HepG2 (cell line): ENCODE data around the gene PPP1R12A. TPM values are rescaled to one million over a fixed set of nuclear protein-coding genes. Genes with fewer than 3 reads are reported as not detected.

Source experiments
- ATAC-seq: fragments of 200-7000 bp; cut with Tn5 transposase; 3 replicates; pipeline ENCODE4 v1.9.1; 2020; ENCODE audit warnings: mild to moderate bottlenecking, moderate library complexity
- BruUV-seq: library from RNA; stranded (reverse); fragments of 400-500 nt; replicated peaks from 2 replicates; lab custom pipeline; 2021; lab: Mats Ljungman, UMichigan
- CTCF ChIA-PET: fragments of 300-600 bp; formaldehyde crosslinking; extraction: SDS; loops from one replicate; lab custom pipeline; 2021; ENCODE audit warnings: low total read pairs, inconsistent platforms, low intra/inter-chr PET ratio; lab: Yijun Ruan, JAX
- POLR2A ChIA-PET: fragments of 350-600 bp; sonication (Branson Sonifier 250); formaldehyde crosslinking; loops from one replicate; lab custom pipeline; 2020; ENCODE audit warnings: antibody characterized with exemption, inconsistent platforms; lab: Yijun Ruan, JAX
- DNase-seq: peaks from one replicate; pipeline ENCODE4 v3.0.0-alpha.2; 2015; ENCODE audit warnings: low spot score
- FAIRE-seq: peaks from 3 replicates; lab custom pipeline; 2011; peaks lifted over from hg19 to GRCh38; lab: Jason Lieb, UNC
- H2AFZ ChIP-seq: one replicate; pipeline ENCODE4 v1.6.1; 2011; ENCODE audit warnings: low read length, inconsistent platforms
- H3K27ac ChIP-seq: fragments of 300-600 bp; 3 replicates; pipeline ENCODE4 v1.8.0; 2011; ENCODE audit warnings: mixed run types, mild to moderate bottlenecking, mixed read lengths, low read length, inconsistent platforms; ENCODE audit not compliant: insufficient read depth; ENCODE audit errors: extremely low read length
- H3K27me3 ChIP-seq, 2 experiments: fragments of 200-600 bp in 1 of 2; 2 replicates in 1 of 2; 3 replicates in 1 of 2; pipeline versions ENCODE4 v1.6.0 to v1.8.0; 2011; ENCODE audit warnings: low read length in 2 of 2, mild to moderate bottlenecking in 2 of 2, moderate library complexity in 2 of 2, inconsistent platforms in 1 of 2; ENCODE audit not compliant: insufficient read depth in 2 of 2, control insufficient read depth in 1 of 2
- H3K36me3 ChIP-seq, 2 experiments: fragments of 200-600 bp in 1 of 2; replicated peaks in 1 of 2; 2 replicates in 1 of 2; 3 replicates in 1 of 2; pipeline versions ENCODE4 v1.5.1 to v1.8.0; 2011; ENCODE audit warnings: low read length in 2 of 2, inconsistent platforms in 1 of 2; ENCODE audit not compliant: insufficient read depth in 2 of 2, control insufficient read depth in 1 of 2
- H3K4me1 ChIP-seq: 2 replicates; pipeline ENCODE4 v1.5.1; 2012; ENCODE audit warnings: low read length, inconsistent platforms; ENCODE audit not compliant: insufficient read depth
- H3K4me2 ChIP-seq: 2 replicates; pipeline ENCODE4 v1.6.0; 2011; ENCODE audit warnings: low read depth, low read length, inconsistent platforms
- H3K4me3 ChIP-seq, 3 experiments: fragments of 200-600 bp in 1 of 3; sonication (generic), shearing (Covaris generic) in 1 of 3; replicated peaks in 1 of 3; 2 replicates each; pipeline ENCODE4 v1.5.1; 2011 to 2016; ENCODE audit warnings: low read length in 3 of 3, inconsistent platforms in 2 of 3, low read depth in 2 of 3, mild to moderate bottlenecking in 2 of 3, control low read depth in 1 of 3, mixed read lengths in 1 of 3; ENCODE audit not compliant: insufficient read depth in 1 of 3
- H3K79me2 ChIP-seq: one replicate; pipeline ENCODE4 v1.6.1; 2011; ENCODE audit warnings: low read length, inconsistent platforms; ENCODE audit not compliant: insufficient read depth
- H3K9ac ChIP-seq: 2 replicates; pipeline ENCODE4 v1.6.0; 2011; ENCODE audit warnings: mild to moderate bottlenecking, low read depth, low read length, inconsistent platforms; ENCODE audit not compliant: insufficient read depth
- H3K9me3 ChIP-seq: 2 replicates; pipeline ENCODE4 v1.5.1; 2012; ENCODE audit warnings: mild to moderate bottlenecking, low read length
- H4K20me1 ChIP-seq: 2 replicates; pipeline ENCODE4 v1.6.0; 2011; ENCODE audit warnings: inconsistent platforms, mild to moderate bottlenecking, low read length, moderate library complexity; ENCODE audit not compliant: insufficient read depth
- ATAD3A ChIP-seq: sonication (generic); formaldehyde crosslinking; IDR thresholded peaks from 2 replicates; pipeline ENCODE4 v1.4.0; 2020; ENCODE audit warnings: missing genetic modification reagents
- CEBPB ChIP-seq: IDR thresholded peaks from 2 replicates; pipeline ENCODE4 v1.6.1; 2011; ENCODE audit warnings: low read depth, low read length, improper control_type of control experiment, borderline replicate concordance
- EZH2 ChIP-seq: conservative IDR thresholded peaks from 2 replicates; pipeline ENCODE4 v1.6.1; 2012; ENCODE audit warnings: mild to moderate bottlenecking, low read depth, low read length, moderate library complexity
- FOSL2 ChIP-seq: sonication (generic); formaldehyde crosslinking; IDR thresholded peaks from 2 replicates; pipeline ENCODE4 v1.4.0; 2020; ENCODE audit warnings: missing genetic modification reagents
- PRDM4 ChIP-seq: sonication (generic); formaldehyde crosslinking; IDR thresholded peaks from 2 replicates; pipeline ENCODE4 v1.9.0; 2021; ENCODE audit warnings: missing genetic modification reagents, borderline replicate concordance
- ZBTB1 ChIP-seq: sonication (generic); formaldehyde crosslinking; IDR thresholded peaks from 2 replicates; pipeline ENCODE4 v1.4.0; 2020; ENCODE audit warnings: missing genetic modification reagents, borderline replicate concordance
- ZBTB14 ChIP-seq: sonication (generic); formaldehyde crosslinking; IDR thresholded peaks from 2 replicates; pipeline ENCODE4 v1.4.0; 2020; ENCODE audit warnings: missing genetic modification reagents
- ZNF138 ChIP-seq: sonication (generic); formaldehyde crosslinking; IDR thresholded peaks from 2 replicates; pipeline ENCODE4 v1.5.0; 2020; ENCODE audit warnings: mild to moderate bottlenecking, low read depth, missing genetic modification reagents
- ZNF260 ChIP-seq: sonication (generic); formaldehyde crosslinking; IDR thresholded peaks from 2 replicates; pipeline ENCODE4 v1.4.0; 2020; ENCODE audit warnings: missing genetic modification reagents, low read depth, mild to moderate bottlenecking, borderline replicate concordance
- ZNF281 ChIP-seq: sonication (generic); formaldehyde crosslinking; IDR thresholded peaks from 2 replicates; pipeline ENCODE4 v1.4.0; 2020; ENCODE audit warnings: missing genetic modification reagents, borderline replicate concordance
- ZNF597 ChIP-seq: sonication (generic); formaldehyde crosslinking; IDR thresholded peaks from 2 replicates; pipeline ENCODE4 v1.5.0; 2020; ENCODE audit warnings: missing genetic modification reagents
- WGBS: methylation state at CpG from one replicate; pipeline ENCODE4 v1.1.6; 2017; ENCODE audit warnings: low lambda C conversion rate; 5-methylcytosine and 5-hydroxymethylcytosine counted together
- in situ Hi-C: cut with HindIII; loops from 2 replicates; pipeline ENCODE4 v1.10.0; 2017; ENCODE audit warnings: low pct_unique_long_range_greater_than_20kb; ENCODE audit not compliant: extremely low pct_ligation_motif_present
- intact Hi-C: fragments of 100-400 bp; cut with micrococcal nuclease; formaldehyde crosslinking; loops from one replicate; pipeline ENCODE4 v1.10.0; 2022; ENCODE audit not compliant: unreplicated experiment
- polyA plus RNA-seq, 8 experiments: library from polyadenylated mRNA; depleted of rRNA in 3 of 8; stranded (reverse) in 7 of 8; unstranded in 1 of 8; fragments of >200 nt; fragmentation: Illumina TruSeq in 4 of 8; extraction: Trizol in 4 of 8; gene quantifications; 2 replicates each; pipeline versions ENCODE4 v1.2.1 to v1.2.3, GENCODE V29; 2011 to 2016; ENCODE audit warnings: low read depth in 4 of 8, missing spikeins in 1 of 8, mixed read lengths in 1 of 8; ENCODE audit not compliant: insufficient read depth in 1 of 8
- total RNA-seq, 5 experiments: library from RNA; depleted of rRNA; stranded (reverse); fragments of >200 nt; fragmentation: Illumina TruSeq; extraction: Trizol; gene quantifications; 2 replicates each; pipeline ENCODE4 v1.2.3, GENCODE V29; 2016; ENCODE audit warnings: low read depth in 1 of 5

PPP1R12A gene
- total and polyA plus RNA-seq, 2 of the 13 experiments (the other 11 are each of a cell fraction or from before 2014, with no cell fraction given) = 23.8 to 50.0 TPM

- peak; percentile 14 for DNase-seq
- BruUV-seq = no TSS peak
Measured at GRCh38 chr12:79897617-79898016, 37.3 kb downstream of the PPP1R12A start.

GRCh38 chr12:79895804-79896203, 39.1 kb downstream of the PPP1R12A start:
- ATAC-seq = no peak
- Histone ChIP-seq H3K9ac (no peak overlapping the region), H3K9me3 (no peaks in the 10 kb centered on the region), H3K4me1 (peaks cover 30% of the 10 kb centered on the region), H3K27ac (no peak overlapping the region), H2AFZ (no peak overlapping the region), H3K27me3 (no peaks in the 10 kb centered on the region), H3K4me2 (no peak overlapping the region), H3K4me3 (no peak overlapping the region), H4K20me1 (peaks cover 10% of the 10 kb centered on the region), H3K36me3 (no peaks in the 10 kb centered on the region), H3K79me2 (peaks cover 60% of the 10 kb centered on the region)
- intact Hi-C loops = no loop called here
- no TSS peak for BruUV-seq
- no peak for DNase-seq
- WGBS = 100% methylated on average over 1 of the region's 1 CpG
- no peak for FAIRE-seq
- POLR2A ChIA-PET = no interaction called here
- CTCF ChIA-PET = no interaction called here
- in situ Hi-C loops = no loop called here
- TF ChIP-seq ATAD3A (no peak), ZBTB14 (CRISPR knock-in tag) (no peak), ZNF260 (CRISPR knock-in tag) (no peak), PRDM4 (CRISPR knock-in tag) (no peak), ZNF281 (CRISPR knock-in tag) (no peak), ZNF138 (CRISPR knock-in tag) (no peak), EZH2 (no peak), CEBPB (no peak), ZNF597 (CRISPR knock-in tag) (no peak)

More at GRCh38 chr12:79897617-79898016, 37.3 kb downstream of the PPP1R12A start:
- Histone ChIP-seq H3K4me3 (no peak overlapping the region), H3K27ac (no peak overlapping the region), H3K9me3 (no peaks in the 10 kb centered on the region), H4K20me1 (peaks cover 10% of the 10 kb centered on the region), H3K9ac (no peak overlapping the region), H3K36me3 (no peaks in the 10 kb centered on the region), H3K4me1 (peaks cover 42% of the 10 kb centered on the region), H3K27me3 (no peaks in the 10 kb centered on the region), H2AFZ (no peak overlapping the region), H3K79me2 (peaks cover 63% of the 10 kb centered on the region), H3K4me2 (no peak overlapping the region)
- CTCF ChIA-PET = no interaction called here
- intact Hi-C loops (no loop called here), in situ Hi-C loops (no loop called here)
- POLR2A ChIA-PET = no interaction called here
- TF ChIP-seq FOSL2 (0 out of 2 replicates have a peak, but pooled peaks have one; percentile 20), ZBTB1 (no peak)
- FAIRE-seq = no peak
- 91% methylated on average over 1 of the region's 1 CpG for WGBS
- ATAC-seq = no peak
